Activated CD4-positive, alpha-beta T cell treated with anti-CD3 and anti-CD28 coated beads for 1 hour (primary cell): ENCODE measurements around the gene SLC7A5.
"Not testable (repeated sequence)": the region's sequence is repeated elsewhere in the genome, so short reads cannot be mapped to it uniquely, and the experiment has no call there.

Experiments used
- DNase-seq: peaks from one replicate; pipeline ENCODE4 v3.0.0-alpha.2; 2020

SLC7A5 gene

DNA sequence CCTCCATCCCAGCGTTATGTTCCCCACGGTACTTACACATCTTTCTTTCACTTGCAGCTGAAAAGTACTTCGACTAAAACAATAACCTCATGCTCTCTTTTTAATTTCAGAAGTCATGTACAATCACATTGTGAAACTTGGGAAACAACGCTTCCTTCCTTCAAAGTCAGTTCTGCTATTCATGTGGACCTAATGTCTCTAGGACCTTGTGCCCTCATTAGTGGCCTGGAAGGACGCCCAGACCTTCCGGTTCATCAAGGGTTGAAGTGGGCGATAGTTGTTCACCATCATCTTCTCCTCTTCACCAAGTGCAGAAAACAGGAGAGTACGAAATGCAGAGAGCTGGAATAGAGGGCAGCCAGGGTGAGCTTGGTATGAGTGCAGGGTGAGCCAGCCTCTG lies 18.6 kb upstream of the SLC7A5 start:
- not testable (repeated sequence) for DNase-seq

DNA sequence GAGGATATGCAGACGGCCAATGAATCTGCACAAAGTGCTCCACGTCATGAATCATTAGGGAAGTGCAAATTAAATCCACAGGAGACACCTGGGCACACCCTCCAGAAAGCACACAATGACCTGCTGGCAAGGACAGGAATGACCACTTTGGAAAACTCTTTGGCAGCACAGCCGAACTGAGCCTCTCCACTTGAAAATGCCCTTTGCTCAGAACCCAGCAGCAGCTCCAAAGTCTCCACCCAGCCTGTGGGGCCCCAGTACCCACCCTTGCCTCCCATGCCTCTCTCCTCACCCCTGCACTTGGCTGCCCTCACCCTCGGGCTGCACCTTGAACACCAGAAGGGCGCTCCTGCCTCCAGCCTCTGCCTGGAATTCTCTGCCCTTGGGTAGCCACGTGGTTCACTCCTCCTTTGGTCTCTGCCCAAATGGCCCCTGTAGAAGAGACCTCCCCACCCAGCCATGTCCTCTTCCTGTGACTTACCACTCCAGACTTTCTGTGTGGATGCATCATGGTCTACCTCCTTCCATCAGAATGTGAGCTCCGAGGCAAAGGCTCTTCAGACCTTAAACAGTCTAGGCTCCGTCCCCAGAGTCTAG lies 16.2 kb upstream of the SLC7A5 start:
- DNase-seq = not testable (repeated sequence)

GRCh38 chr16:87882436-87883019 lies 13.2 kb upstream of the SLC7A5 start:
- no peak for DNase-seq

GRCh38 chr16:87881324-87882200 lies 12.3 kb upstream of the SLC7A5 start:
- no peak for DNase-seq

DNA sequence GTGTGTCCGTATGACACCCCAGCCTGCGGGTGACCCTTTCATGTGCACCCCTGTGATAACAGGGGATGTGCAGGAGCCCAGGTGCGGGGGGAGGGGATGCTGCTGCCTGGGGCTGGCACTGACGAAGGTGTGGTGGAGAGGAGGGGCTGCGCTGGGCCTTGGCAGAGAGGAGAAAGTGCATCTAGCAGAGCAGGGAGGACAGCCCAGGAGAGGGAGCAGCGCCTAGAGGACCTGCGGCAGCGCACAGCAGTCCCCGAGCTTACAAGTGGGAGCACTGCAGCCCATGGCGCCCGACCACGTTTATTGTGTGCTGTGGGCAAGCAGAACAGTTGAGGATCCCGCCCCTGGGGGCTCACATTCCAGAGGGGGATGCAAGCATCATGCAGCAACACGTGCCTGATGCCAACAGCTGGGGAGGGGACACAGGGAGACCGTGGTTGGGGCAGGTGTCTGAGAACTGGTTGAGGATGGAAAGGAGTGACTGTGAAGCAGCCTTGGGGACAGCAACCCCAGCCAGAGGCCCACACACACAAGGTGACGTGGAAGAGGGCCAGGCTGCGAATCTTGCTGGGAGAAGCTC lies 10.9 kb upstream of the SLC7A5 start:
- DNase-seq = no peak

- DNase-seq = not testable (repeated sequence)
These were observed 10.2 kb upstream of the SLC7A5 start for GRCh38 chr16:87879411-87880013.

DNA sequence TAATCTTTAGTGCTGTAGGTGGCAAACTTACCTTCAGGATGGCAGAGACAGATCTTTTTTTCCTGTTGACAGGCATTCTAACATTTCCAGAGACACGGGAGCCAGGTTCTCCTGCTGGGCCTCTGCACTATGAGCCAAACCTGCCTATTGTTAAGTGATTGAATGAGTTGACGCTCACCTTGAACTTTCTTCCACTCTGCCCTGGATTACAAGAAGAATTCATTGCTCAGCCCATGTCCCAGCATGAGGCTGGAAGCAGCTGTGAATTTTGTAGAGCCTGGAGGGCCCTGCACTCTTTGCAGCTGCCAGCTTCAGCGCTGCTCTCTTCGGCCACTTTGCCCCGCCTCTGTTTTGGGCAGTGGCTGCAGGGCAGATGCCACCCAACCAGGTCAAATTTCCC lies 9.4 kb upstream of the SLC7A5 start:
- no peak for DNase-seq

- DNase-seq = no peak
These were observed 8.7 kb upstream of the SLC7A5 start for GRCh38 chr16:87877942-87878507.

- peak; percentile 66 for DNase-seq
These were observed 5.5 kb upstream of the SLC7A5 start for GRCh38 chr16:87874639-87875427.

DNA sequence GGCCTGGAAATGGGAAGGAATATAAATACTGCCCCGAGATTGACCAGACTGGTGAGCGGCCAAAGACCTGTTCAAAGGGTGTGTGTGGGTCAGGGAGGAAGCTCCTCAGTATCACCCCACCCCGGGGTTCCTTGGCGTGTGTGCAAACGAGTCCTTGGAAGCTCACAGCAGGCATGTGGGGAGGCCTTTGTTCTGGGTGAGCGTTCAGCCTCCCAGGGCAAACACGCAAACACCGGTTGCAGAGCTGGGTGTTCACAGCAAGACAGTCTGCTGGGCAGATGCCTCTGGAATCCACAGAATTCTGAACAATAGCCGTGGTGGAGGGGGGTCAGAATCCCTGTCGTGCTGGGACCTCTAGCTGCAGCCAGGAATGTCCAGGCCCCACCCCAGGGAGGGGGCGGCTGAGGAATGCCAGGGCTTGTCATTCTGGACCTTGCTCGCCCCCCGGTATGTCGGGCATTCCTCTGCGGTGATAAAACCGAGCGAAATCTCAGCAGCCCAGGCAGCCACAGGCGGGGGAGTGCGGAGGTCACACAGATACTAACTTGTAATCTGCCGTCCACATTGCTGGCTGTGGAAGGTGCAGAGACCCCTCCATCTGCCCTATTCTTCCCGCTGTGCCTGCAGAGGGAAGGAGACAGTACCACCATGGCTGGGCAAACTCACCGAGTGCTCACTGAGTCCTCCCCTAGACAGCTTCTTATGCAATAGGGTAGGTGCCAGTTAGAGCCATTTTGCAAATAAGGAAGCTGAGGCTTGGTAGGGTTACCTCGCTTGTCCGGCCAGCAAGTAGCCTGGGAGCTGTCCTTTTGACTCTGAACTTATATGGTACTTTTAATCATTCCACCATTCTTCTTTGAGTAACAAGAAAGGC lies 1.3 kb upstream of the SLC7A5 start:
- DNase-seq = not testable (repeated sequence)

- not testable (repeated sequence) for DNase-seq
These were observed 641 bp upstream of the SLC7A5 start for GRCh38 chr16:87869879-87870417.

DNA sequence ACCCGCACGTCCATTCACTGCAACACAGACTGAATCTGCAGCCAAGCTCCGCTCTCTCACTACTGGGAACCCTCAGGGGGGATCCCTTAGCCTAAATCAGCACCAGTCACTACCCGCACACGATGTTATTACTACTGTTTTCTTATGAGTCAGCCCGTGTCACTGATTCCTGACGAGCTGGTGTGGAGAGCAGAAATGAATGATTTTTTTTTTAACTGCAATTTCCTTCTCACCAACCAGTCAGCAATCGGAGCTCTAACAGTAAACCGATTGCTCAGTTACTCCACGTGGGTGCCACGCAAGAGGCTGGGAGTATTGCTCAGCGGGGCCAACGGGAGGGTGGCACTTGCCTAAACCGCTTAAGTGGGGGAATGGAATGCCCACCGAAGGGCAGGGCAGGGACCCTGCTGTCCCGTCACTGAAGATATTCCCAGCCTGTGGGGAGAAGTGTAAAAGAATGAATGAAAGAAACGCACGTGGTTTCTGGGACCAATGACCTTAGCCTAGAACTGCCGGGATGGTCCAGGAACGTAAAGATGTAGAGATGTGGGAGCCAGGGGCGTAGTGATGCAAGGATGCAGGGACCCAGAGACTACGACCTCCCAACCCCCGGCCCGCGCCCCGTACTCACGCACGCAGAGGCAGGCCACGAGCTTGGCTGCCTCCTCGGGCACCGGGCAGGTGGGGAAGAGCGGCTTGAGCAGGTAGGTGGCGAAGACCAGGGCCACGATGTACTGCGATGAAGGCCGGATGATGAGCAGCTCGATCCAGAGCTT lies 865 bp downstream of the SLC7A5 start:
- peak; percentile 55 for DNase-seq

- peak; percentile 19 for DNase-seq
These were observed 3.3 kb downstream of the SLC7A5 start for GRCh38 chr16:87865902-87866555.

GRCh38 chr16:87864331-87864989 lies 4.8 kb downstream of the SLC7A5 start:
- DNase-seq = no peak

DNA sequence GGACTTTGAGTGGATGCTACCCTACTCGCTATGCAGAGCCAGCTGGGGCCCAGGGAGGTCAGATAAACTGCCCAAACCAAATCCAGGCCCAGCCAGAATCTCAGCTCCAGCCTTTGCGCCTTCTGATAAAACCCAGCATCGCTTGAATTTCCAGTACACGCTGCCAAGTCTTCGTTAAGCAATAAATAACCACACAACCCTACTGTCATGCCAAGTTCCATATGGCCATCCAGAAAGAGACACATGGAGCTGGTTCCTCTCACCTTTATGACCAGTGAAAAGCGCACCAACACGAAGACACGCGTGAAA lies 6.0 kb downstream of the SLC7A5 start:
- not testable (repeated sequence) for DNase-seq

DNA sequence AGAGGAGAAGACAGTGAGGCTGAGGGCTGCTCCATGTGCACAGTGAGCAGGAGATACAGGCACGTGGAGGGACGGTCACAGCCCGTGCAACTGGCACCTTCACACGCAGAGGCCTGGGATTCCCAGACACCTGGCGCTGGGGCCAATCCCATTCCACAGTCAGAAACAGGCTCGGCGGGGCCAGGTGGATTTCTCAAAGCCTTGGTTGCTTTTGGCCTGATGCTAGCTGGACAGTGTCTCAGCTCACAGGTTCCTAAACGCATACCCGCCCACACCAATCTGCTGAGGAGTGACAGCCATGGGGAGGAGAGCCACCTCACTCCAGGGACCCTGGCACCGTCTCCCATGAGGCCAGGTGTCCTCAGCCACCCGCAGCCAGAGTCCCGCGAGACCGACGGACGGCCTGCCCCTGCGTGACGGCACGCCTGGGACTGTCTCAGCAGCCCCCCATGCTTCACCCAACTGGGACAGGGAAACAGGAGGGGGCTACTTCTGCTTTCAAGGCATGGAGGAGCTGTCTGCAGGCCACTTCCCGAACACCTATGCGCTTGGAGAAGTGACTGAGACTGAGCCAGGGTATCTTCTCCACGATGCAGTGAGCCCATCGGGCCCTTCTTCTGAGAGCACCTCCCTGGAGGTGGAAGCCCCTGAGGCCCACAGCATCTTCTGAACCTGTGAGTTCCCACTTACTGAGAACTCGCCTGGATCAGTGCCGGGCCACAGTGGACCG lies 6.5 kb downstream of the SLC7A5 start:
- DNase-seq = not testable (repeated sequence)

GRCh38 chr16:87861300-87862099 lies 7.8 kb downstream of the SLC7A5 start:
- DNase-seq = not testable (repeated sequence)
